GM18858 (cell line): Measurements from ENCODE around the gene COL25A1.

ENCODE experiments used
- ATAC-seq: cut with Tn5 transposase; IDR thresholded peaks from one replicate; pipeline ENCODE4 v1.9.1; 2021; ENCODE audit not compliant: unreplicated experiment

COL25A1 gene

DNA sequence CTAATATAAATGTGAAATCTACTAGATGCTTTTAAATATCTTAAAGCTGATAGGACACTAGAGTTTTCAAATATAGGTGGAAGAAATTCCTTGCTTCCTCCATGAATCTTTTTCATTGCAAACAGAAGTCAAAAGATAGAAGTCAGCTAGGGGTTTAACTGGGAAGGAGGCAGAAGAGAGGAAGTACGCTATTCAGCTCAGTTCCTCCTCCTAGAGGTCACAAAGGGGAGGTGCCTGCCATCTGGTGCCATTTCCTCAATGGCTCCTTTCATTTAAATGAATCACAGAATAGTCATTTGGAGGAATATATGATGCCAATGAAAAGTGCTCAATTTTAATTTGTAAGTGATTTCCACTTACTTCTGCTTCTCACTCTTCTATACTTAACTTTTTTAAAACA lies 8.5 kb downstream of the COL25A1 start:
- peak; percentile 90 for ATAC-seq

DNA sequence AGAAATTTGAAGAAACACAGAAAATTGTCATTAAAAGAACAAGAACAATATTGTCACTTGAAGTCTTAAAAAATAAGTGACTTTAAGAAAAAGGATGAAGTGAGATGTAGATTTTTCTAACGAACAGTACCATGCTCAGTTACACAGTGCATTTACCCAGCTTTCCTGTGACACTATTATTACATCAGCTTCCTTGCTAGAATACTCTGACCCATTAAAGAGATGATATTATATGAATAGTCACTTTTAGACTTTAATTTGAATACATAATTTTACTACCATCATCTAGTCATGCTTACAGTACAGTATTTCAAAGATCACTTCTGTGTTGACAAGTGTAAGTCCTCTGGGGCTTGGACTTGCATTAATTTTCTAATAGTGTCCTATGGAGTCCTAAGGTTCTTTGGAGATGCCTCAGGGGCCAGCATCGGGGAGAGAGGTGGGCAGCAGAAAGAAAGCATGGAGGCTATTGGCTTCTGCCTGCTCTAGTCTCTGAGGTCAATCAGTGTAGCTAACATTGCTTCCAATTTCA lies 10.7 kb downstream of the COL25A1 start:
- no peak for ATAC-seq

DNA sequence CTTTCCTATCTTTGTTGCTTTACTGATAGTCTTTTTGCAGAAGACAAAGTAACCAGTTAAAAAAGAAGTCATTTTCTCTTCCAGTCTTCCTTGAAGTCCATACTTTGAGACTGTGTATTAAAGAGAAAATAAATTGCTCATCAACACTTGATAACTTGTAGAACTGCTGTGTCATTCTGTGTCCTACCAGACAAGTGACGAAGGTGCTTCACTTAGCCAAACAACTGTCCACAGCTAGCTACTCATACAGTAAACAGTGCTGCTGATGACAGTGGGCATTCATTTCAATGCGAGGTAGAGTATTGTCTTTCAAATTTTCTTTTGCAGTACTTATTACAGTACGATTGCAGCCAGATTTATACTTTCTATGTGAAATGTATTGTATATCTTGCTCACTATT lies 11.5 kb downstream of the COL25A1 start:
- no peak for ATAC-seq

DNA sequence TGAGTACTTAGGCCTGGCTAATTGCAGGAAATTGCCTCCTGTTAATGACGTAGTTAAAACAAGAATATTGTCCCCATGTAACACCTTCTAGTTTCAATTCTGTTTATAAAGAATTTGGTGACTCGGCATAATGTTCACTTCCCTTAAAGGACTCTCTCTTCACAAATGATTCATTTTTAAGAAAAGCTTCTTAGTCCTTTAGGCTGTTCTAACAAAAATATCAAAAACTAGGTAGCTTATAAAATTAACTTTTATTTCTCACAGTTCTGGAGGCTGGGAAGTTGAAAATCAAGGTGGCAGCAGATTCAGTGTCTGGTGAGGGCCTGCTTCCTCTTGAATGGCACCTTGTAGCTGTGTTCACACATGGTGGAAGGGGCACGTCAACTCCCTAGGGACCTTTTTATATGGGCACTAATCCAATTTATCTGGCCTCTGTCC lies 23.8 kb downstream of the COL25A1 start:
- peak; percentile 80 for ATAC-seq

DNA sequence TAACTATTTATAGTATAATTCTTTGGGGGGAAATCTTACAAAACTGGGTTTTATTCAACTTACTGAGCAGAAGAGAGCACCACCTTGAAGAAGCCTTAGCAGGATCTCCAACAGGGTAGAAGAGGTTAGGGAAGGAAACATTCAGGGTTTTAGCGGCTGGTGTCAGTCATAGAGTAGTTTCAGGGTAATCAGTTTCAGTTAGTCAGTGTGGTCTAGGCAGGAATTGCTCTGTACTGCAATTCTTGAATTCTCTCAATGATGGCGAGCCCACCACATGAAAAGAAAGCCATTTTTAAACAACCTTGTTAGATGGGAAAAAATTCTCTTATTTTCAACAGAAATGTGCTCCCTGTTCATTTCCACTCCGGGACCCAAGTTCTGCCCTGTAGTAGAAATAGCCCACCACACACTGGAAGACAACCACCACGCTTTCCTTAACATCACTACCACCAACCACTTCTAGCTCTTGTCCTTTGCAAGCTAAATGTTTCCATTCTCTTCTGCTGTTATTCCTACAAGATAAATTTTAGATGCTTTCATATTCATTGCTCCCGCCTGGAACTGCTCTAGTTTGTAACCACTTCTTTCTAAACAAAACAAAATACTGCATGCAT lies 25.9 kb downstream of the COL25A1 start:
- peak; percentile 66 for ATAC-seq

DNA sequence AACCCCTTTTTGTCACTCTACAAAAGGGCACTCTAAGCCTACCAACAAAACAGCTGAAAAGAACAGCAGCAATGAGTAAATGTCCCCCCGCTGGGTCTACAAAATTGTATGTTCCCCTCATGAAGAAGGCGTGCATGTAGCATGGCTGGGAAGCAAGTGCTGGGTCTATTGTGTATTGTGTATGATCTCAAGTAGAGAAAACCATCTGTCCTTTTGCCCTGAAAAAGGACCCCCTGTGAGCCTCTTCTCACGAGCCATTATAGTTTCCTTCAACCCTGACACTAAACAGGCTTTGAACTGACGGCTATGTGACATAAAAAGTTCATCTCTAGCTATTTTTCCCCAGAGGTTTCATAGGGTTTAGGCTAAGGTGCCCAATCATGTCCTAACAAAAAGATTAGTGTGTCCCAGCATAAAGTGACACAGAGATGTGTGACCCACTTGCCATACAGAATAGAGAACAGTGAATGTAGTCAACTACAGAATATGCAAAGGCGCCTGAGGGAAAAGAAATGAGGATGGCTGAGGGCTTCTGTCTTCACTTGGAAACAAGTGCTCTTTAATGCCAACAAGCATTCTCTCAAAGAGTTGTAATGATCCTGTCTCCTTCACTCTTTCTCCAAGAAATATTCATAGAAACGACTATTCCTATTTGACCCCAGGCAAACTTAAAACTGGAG lies 27.3 kb downstream of the COL25A1 start:
- no peak for ATAC-seq

DNA sequence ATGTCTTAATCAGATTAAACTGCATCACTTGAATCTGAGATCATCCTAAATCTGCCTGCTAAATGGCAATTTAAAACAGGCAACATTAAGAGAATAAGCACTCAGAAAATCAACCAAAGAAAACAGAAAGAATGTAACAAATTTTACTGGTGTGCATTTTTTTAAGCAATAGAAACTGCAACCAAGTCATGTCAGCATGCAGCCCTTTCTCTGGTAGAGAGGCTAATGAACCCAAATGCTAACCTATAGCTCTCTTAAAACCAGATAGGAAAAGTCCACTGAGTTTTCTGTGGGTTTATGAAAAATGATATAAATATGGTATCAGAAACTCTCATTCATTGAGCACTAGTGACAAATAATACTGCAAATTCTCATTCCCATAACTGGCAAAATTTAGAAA lies 35.6 kb downstream of the COL25A1 start:
- no peak for ATAC-seq

DNA sequence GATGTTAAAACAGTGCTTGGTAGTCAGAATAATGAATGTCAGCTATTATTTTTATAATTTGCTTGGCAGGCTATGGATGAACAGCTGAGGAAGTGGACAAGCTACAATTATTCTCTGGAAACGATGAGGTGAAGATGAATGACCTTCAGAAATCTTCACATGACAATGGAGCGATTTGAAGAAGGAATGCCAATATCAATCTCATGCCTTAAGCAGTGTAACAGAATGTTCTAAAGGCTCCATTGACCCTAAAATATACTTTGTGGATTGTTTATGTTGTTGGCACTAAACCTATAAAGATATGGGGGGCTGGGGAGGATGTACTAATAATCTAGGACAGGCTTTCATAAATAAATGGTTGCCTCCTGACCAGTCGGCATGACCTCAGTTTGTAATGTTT lies 36.2 kb downstream of the COL25A1 start:
- ATAC-seq, result no peak

DNA sequence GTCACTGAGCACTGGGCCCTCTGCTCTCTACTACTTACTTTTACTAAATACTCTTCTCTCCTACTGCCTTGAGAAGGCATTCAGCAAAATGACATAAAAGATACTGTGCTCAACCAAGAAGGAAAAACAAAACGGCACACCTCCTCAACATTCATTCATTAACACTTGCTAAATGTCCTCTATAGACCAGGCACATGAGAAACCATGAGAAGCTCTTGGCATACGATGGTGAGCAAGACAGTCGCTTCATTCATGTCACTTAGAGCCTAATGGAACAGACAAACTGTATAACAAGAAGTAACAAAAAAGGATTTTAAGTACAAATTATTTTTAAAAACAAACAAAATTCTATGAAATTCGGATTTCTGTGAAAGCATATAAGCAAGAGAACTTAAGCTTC lies 38.7 kb downstream of the COL25A1 start:
- ATAC-seq, result no peak

DNA sequence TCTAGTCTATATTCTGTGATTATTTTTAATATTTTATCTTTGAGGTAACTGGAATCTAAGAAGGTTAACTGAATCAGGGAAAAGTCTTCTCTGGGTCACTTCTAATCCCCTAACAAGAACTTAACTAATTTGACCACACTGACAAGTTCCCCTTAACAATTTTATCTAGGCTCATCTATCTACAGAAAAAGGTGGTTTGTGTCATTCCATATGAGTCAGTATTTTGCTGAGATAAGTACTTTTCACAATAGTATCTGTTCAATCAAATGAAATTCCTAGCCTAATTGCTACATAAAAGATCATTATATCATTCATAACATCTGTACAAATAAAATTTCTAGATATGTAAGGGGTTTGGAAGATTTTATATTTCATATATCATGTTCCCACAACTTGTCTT lies 45.6 kb downstream of the COL25A1 start:
- no peak for ATAC-seq

DNA sequence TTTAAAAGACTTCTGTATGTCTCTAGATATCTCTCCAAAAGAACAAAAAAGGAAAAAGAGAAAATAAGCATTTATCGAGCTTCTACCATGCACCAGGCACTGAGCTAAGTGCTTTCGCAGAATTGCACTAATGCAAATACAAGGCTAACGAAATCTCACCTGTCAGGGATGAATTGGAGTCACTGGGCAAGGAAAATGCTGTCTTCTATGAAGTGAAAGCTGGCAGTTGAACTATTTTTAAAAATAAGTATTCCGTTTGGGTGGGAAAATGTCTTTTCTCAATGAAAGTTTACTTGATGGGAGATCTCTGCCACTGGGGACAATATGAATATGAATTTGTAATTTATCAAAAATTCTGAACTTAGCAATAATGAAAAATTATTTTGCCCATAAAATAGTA lies 47.6 kb downstream of the COL25A1 start:
- ATAC-seq, result no peak

DNA sequence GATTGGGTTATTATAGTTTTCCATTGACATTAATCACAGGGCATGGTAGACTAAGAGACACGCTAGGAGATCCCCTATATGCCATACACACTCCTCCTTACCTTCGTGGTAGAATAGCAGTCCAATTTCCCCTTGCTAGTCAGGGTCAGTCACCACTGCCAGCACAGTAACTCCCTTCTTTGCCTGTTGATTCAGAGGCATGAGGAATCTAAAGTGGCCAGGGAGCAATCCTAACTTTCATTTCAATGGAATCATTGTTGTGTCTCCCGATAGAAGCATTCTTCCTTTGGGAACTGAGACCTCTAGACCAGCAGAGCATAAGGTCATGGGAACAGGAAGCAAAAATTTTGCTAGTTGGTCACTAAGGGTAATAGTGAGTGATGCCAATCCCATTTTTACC lies 51.1 kb downstream of the COL25A1 start:
- no peak for ATAC-seq

DNA sequence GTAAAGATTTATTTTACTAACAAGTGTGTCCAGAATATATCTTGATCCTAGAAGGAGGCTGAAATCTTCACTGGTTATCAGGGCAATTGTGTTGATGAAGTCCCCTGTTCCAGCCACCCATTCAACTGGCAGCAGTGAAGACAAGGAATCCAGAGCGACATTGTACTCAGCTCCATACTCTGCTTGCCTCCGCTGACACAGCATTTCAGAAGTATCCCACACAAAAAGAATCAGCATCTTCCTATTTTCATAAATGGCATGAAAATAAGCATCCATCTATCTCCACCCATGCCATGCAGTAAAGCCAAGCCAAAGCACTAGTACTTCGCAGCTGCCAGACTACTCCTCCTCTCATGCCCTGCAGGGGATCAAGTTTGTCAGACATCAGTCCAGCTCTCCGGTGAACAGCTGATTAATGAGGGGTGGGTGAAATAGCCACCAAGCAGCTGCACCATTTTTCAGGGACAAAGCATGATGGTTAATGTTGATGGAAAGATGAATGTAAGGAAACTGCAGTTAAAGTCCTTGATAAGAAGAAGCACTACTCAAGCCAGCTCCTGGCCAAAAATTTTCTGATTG lies 54.0 kb downstream of the COL25A1 start:
- ATAC-seq, result no peak

DNA sequence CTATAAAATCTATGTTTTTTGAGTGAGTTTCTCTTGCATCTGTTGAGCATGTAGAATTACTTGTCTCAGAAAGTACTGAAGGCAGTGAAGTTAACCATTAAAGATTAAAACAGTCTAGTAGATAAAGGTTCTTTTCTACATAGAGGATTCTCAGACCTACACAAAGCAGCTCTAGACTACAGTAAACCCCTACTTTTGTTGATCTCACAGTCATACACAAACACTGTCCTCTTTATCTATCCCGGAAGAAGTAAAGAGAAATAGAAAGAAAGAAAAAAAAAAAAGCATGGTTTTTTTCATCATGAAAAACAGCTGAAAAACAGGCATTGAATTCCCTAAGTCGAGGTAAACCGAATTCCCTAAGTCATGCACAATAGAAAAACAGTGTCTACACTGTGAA lies 58.6 kb downstream of the COL25A1 start:
- ATAC-seq, result no peak

DNA sequence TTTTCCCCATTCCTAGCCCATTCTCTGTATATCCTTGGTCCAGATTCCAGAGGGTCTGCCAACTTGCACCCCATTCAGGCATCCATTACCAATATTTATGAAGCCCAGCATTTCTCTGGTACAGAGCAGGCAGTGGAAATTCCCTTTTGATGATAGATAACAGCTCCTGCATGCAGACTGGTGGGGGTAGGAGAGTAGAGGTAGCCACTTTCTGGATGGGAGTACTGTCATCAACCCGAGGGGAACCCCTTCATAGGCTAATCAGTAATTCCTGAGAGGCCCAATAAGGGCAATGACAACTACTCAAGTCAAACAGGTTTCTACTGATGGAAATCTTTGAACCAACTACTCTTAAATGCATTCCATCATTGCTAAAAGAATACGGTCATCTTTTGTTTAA lies 63.7 kb downstream of the COL25A1 start:
- no peak for ATAC-seq

DNA sequence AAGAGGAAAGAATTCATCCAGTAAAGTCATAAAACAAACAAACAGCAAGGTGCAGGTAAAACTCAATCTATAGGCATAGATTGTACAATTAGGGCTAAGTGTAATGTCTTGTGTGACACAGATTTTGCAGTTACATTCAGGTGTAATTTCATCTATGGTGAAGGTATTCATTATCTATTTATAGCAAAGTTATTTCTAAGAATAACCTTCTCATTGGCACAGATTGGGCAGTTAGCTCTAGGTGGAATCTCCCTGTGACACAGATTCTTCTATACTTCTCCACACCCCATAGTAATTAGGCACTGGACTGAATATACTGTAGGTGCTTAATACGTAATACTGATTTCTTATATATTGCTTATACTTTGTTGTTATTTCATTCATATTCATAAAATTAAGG lies 66.8 kb downstream of the COL25A1 start:
- ATAC-seq, result no peak

DNA sequence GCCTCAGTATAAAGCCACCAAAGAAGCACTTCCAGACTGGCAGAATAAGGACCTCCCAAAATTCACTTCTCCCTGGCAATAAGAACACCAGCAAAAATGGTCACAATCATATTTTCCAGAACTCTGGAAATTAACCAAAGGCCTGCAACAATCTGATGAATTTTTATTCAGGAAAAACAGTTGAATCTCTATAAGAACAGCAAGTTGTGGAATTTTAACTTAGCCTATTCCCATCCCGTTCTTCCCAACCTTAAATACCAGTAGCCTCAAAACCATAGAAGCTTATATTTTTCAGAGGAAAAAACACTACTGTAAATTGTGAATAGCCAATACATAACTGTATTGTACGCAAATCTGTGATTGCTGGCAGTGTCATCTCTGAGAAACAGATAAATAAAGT lies 67.9 kb downstream of the COL25A1 start:
- no peak for ATAC-seq

DNA sequence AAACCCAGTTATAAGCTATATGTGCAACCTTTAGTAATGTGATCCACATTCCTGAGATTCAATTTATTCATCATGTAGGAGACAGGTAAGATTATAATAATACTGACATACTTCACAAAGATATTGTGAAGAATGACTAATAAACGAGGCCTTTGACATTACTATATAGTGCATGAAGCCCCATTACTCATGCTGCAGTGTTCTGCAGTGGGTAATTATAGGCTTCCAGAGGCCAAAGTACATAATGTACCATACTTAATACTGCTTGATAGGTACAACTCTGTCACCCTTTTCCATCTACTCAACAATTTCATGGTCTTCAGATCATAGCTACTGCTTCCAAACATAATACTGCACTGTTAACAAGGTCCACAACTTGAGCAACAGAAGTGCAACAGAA lies 68.9 kb downstream of the COL25A1 start:
- no peak for ATAC-seq

DNA sequence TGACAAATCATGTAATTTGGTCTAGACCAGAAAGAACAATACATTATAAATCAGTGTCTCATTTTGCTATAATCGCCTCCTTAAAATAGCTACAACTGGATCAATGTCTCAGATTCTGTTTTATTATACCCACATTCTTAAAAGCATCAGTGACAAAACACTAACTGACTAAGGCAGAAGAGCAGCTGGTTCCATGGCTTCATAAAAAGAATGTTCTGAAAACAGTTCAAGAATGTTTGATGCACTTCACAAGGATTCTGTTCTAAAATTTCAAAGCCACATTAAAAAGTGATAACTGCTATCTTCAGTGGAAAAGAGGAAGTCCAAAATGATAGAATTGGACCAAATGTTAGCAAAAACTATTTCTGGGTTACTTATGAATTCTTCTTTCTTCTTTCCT lies 69.8 kb downstream of the COL25A1 start:
- ATAC-seq, result no peak

DNA sequence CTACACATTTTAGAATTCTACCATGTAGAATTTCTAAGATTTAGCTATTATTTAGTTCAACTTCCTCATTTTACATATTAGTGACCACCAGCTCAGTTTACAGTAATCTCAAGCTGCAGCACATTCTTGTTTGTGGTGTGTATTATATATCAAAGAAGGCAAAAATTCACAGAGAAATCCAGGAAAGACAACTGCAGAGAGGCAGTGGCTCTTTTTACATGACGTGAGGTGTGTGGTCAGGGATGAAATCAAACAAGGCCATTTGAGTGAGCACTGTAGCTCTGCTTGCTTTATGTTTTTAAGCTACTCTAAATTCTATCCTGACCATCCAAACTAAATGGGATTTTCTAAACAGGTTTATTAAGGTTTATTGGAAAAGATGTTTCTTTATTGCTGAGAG lies 71.1 kb downstream of the COL25A1 start:
- ATAC-seq, result no peak

DNA sequence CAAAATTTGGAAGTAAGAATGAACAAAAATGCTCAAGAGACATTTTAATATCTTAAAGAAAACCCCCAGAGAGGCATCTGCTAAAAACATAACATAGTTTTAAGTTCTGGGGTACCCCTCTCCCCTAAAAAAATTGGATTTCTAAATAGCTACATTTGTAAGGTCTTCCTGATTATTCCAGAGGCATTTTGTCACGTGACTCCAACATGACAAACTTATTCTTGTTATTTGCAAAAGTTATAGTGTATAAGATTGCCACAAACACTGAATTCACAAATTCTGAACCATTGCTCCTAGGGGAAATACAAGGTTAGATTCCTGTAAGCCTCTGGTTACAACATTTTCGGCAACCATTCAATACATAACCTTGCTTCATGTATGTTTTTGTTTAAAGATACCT lies 73.4 kb downstream of the COL25A1 start:
- ATAC-seq, result no peak

DNA sequence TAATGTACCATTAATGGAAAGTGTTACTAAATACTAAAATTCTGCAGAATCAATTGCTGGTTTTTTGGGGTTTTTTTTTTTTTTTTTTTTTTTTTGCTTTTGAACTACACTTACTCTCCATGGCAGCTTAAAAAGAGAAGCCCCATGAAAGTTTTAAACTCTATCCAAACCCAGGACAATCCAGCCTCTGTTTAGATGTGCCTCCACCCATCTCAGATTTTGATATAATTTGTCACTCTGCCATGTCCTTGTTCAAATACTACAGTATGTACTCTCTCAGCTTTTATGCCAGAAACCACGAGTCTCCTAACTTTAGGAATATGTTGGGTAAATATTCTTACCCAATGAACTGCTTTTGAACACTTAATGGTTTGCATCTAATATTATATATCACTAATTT lies 84.2 kb downstream of the COL25A1 start:
- ATAC-seq, result no peak
